ENCODE results near the gene BAIAP2.

- TF ChIP-seq REST (IDR thresholded peaks at IDR 0.05; ENCODE audit: insufficient read depth in 1 of 2, low read depth in 2 of 2, low read length in 2 of 2) (no peak), POLR2AphosphoS5 (IDR thresholded peaks at IDR 0.05; ENCODE audit: low read depth, low read length) (no peak), SIN3A (IDR thresholded peaks at IDR 0.05; ENCODE audit: borderline replicate concordance, insufficient read depth, low read length) (no peak), TAF1 (IDR thresholded peaks at IDR 0.05; ENCODE audit: borderline replicate concordance, insufficient read depth, low read length) (no peak)
These were observed 108.2 kb downstream of the BAIAP2 start for GRCh38 chr17:81143200-81143527.

All from PFSK-1 (cell line).